Coronary artery (tissue), 2 donors: ENCODE results near the gene RPRD1B.
A peak's percentile ranks its signal among the peaks of the same experiment; 100 is the strongest.
"Not testable (repeated sequence)": the region's sequence is repeated elsewhere in the genome, so short reads cannot be mapped to it uniquely, and the experiment has no call there.

Source experiments
- DNase-seq: peaks from one replicate; pipeline ENCODE4 v3.0.0-alpha.2; 2017; ENCODE audit warnings: low spot score
- H3K27ac ChIP-seq, 2 donors: fragments of 200-600 bp; sonication (generic); one replicate each; pipeline ENCODE4 v1.5.1; 2016 to 2019
- H3K4me3 ChIP-seq: fragments of 200-600 bp; sonication (generic); 2 replicates; pipeline ENCODE4 v1.5.1; 2016; ENCODE audit warnings: mild to moderate bottlenecking, moderate library complexity
- TF ChIP-seq, protein P1 (sequence below): fragments of 200-600 bp; sonication (generic); IDR thresholded peaks from one replicate; pipeline ENCODE4 v1.5.1; 2019; ENCODE audit warnings: antibody characterized with exemption

Gene RPRD1B

DNA sequence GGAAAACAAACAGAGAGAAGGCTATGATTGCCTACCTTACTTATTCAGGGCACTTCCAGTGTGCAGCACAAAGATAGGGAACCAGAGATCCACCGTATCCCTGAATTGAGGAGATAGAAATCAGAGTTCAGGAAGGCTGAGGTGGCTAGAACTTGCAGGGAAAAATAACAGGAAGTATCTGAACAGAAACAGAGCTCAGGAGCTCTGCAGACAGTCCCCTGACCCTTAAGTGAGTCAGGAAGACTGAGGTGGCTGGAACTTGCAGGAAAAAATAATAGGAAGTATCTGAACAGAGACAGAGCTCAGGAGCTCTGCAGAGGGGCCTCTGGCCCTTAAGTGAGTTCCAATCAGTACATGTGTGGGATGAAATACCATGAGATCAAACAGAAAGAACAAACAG, 65.4 kb downstream of the RPRD1B start:
- no peak for DNase-seq
- H3K27ac ChIP-seq = peak overlapping the region in 1 of 2 donors; percentile 40
- no peak overlapping the region for H3K4me3 ChIP-seq
- TF ChIP-seq, protein P1, sequence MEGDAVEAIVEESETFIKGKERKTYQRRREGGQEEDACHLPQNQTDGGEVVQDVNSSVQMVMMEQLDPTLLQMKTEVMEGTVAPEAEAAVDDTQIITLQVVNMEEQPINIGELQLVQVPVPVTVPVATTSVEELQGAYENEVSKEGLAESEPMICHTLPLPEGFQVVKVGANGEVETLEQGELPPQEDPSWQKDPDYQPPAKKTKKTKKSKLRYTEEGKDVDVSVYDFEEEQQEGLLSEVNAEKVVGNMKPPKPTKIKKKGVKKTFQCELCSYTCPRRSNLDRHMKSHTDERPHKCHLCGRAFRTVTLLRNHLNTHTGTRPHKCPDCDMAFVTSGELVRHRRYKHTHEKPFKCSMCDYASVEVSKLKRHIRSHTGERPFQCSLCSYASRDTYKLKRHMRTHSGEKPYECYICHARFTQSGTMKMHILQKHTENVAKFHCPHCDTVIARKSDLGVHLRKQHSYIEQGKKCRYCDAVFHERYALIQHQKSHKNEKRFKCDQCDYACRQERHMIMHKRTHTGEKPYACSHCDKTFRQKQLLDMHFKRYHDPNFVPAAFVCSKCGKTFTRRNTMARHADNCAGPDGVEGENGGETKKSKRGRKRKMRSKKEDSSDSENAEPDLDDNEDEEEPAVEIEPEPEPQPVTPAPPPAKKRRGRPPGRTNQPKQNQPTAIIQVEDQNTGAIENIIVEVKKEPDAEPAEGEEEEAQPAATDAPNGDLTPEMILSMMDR = no peak

- peak overlapping the region in 1 of 2 donors; percentile 16 for H3K27ac ChIP-seq
- H3K4me3 ChIP-seq, DNase-seq: not testable (repeated sequence)
Observed at GRCh38 chr20:38102206-38102605, 68.7 kb downstream of the RPRD1B start.

GRCh38 chr20:38104285-38104684, 70.7 kb downstream of the RPRD1B start:
- H3K27ac ChIP-seq = no peak overlapping the region
- no peak for DNase-seq
- TF ChIP-seq, protein P1 = no peak
- H3K4me3 ChIP-seq = no peak overlapping the region

- DNase-seq = no peak
Observed at GRCh38 chr20:38106461-38106860, 72.9 kb downstream of the RPRD1B start.

GRCh38 chr20:38107386-38107785, 73.8 kb downstream of the RPRD1B start:
- not testable (repeated sequence) for DNase-seq, H3K4me3 ChIP-seq, H3K27ac ChIP-seq

More at GRCh38 chr20:38106461-38106860, 72.9 kb downstream of the RPRD1B start:
- Histone ChIP-seq H3K4me3 (no peak overlapping the region), H3K27ac (peak overlapping the region in 1 of 2 donors; percentile 8)
- TF ChIP-seq, protein P1 = no peak

- DNase-seq, H3K4me3 ChIP-seq: not testable (repeated sequence)
- H3K27ac ChIP-seq = peak overlapping the region; percentile 72 to 77
Observed at GRCh38 chr20:38107916-38108315, 74.4 kb downstream of the RPRD1B start.

DNA sequence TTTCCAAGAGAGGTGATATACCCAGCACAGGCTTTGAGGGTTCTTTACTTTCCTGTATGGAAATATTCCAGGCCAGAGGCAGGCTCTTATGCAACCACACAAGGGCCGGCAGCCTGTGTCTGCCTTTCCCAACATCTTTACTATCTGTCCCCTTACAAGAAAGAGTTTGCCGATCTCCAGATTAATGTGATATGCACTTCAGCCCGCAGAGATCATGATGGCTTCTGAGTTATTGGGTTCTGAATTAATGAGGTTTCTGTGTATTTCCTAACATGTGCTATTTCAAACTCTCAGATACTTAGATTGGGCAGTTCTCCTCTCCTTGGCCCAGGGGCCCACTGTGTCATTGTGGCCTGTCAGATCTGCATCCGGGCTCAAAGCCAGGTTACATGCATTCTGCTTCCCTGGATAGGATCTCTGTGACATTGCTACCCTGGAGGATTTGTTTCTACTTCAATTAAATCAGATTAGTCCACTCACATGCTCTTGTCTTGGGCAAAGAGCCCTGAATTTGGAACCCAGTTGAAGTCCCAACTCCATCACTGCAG, 75.0 kb downstream of the RPRD1B start:
- TF ChIP-seq, protein P1 = no peak
- Histone ChIP-seq H3K27ac (peak overlapping the region; percentile 77 to 92), H3K4me3 (no peak overlapping the region)
- DNase-seq = no peak

GRCh38 chr20:38108986-38109541, 75.5 kb downstream of the RPRD1B start:
- TF ChIP-seq, protein P1 = no peak
- DNase-seq = no peak
- Histone ChIP-seq H3K4me3 (no peak overlapping the region), H3K27ac (peak overlapping the region; percentile 77 to 92)
